ENCODE results near the gene ZNG1F. TPM values are rescaled to one million over a fixed set of nuclear protein-coding genes. Genes with fewer than 3 reads are reported as not detected.

ZNG1F gene
- total RNA-seq (2014; rRNA removed; shearing (Covaris generic)) = 18.3 and 118 TPM in 2 replicates

GRCh38 chr9:41189217-41189616 lies at the start of gene ZNG1F:
Gene ZNG1F (minus strand): TSS chr9:41189317. CDS start chr9:41189258, 59 bp downstream.

GRCh38 chr9:41128581-41128980 lies 60.5 kb downstream of the ZNG1F start, which contains the start of gene FOXD4L6:
Gene FOXD4L6 (minus strand): TSS chr9:41128681. CDS start chr9:41128383, 298 bp downstream.

Small RNA genes lying within 50 kb of the gene (small RNA-seq; reads per million reads assigned to genes)
- gene MIR4477A = not detected
- 0.46 reads per million, percentile 17 among the genes with 10 or more reads in this experiment for gene RNA5SP530

Other genes starting within 250 kb of the ZNG1F start
- gene FOXD4L6, start 60.6 kb downstream of the ZNG1F start, total RNA-seq (2014; rRNA removed; shearing (Covaris generic)) = 0.05 TPM in 1 of 2 replicates, not detected in the other

Measured in A375 (cell line).